Panc1 (cell line): ENCODE data around the gene TFE3. TPM values are rescaled to one million over a fixed set of nuclear protein-coding genes. Genes with fewer than 3 reads are reported as not detected.

ENCODE experiments used
- ATAC-seq: fragments of 200-7000 bp; cut with Tn5 transposase; 2 replicates; pipeline ENCODE4 v1.9.1; 2020; ENCODE audit warnings: mild to moderate bottlenecking, moderate library complexity
- BruUV-seq: library from RNA; stranded (reverse); fragments of 400-500 nt; replicated peaks from 2 replicates; lab custom pipeline; 2021; lab: Mats Ljungman, UMichigan
- CTCF ChIA-PET: fragments of 300-600 bp; sonication (Branson Sonifier 250); formaldehyde crosslinking; loops from one replicate; lab custom pipeline; 2022; ENCODE audit warnings: antibody characterized with exemption; lab: Charles Lee
- POLR2A ChIA-PET: fragments of 300-600 bp; sonication (Branson Sonifier 250); formaldehyde crosslinking; loops from one replicate; lab custom pipeline; 2022; ENCODE audit warnings: antibody characterized with exemption; lab: Charles Lee
- DNase-seq: peaks from one replicate; pipeline ENCODE4 v3.0.0-alpha.2; 2010; ENCODE audit warnings: low read depth, low spot score
- H3K27ac ChIP-seq: 2 replicates; pipeline ENCODE4 v1.5.1; 2011; ENCODE audit warnings: mild to moderate bottlenecking, low read length, inconsistent platforms
- H3K27me3 ChIP-seq: fragments of 200-500 bp; sonication (Bioruptor generic); 2 replicates; pipeline ENCODE4 v1.6.0; 2014; ENCODE audit warnings: low read length, inconsistent platforms; ENCODE audit not compliant: control insufficient read depth, insufficient read depth
- H3K36me3 ChIP-seq: fragments of 200-500 bp; sonication (Bioruptor generic); 2 replicates; pipeline ENCODE4 v1.5.1; 2014; ENCODE audit warnings: inconsistent platforms, mild to moderate bottlenecking, low read length, moderate library complexity; ENCODE audit not compliant: control insufficient read depth, insufficient read depth
- H3K4me1 ChIP-seq: 2 replicates; pipeline ENCODE4 v1.5.1; 2011; ENCODE audit warnings: inconsistent platforms, mild to moderate bottlenecking, low read length, moderate library complexity; ENCODE audit not compliant: control insufficient read depth, insufficient read depth
- H3K4me3 ChIP-seq, 2 experiments: 2 replicates each; pipeline ENCODE4 v1.5.1; 2011 to 2012; ENCODE audit warnings: low read depth in 2 of 2, low read length in 2 of 2, mild to moderate bottlenecking in 2 of 2, inconsistent platforms in 1 of 2, moderate library complexity in 1 of 2
- H3K9me3 ChIP-seq: fragments of 200-500 bp; sonication (Bioruptor generic); 2 replicates; pipeline ENCODE4 v1.5.1; 2014; ENCODE audit warnings: low read depth, mild to moderate bottlenecking, inconsistent platforms, low read length, moderate library complexity; ENCODE audit not compliant: control insufficient read depth, insufficient read depth
- POLR2AphosphoS5 ChIP-seq: IDR thresholded peaks from 2 replicates; pipeline ENCODE4 v1.6.1; 2012; ENCODE audit warnings: mild to moderate bottlenecking, low read depth, low read length, moderate library complexity
- SIN3A ChIP-seq: IDR thresholded peaks from 2 replicates; pipeline ENCODE4 v1.6.1; 2012; ENCODE audit warnings: low read depth, mild to moderate bottlenecking, low read length, moderate library complexity, borderline replicate concordance; ENCODE audit not compliant: insufficient read depth
- TCF7L2 ChIP-seq: IDR thresholded peaks from 2 replicates; pipeline ENCODE4 v1.6.1; 2011; ENCODE audit warnings: mild to moderate bottlenecking, low read depth, low read length, inconsistent platforms
- in situ Hi-C: cut with HindIII; loops from 2 replicates; pipeline ENCODE4 v1.10.0; 2016; ENCODE audit warnings: low sequenced_read_pairs, low pct_unique_long_range_greater_than_20kb
- intact Hi-C: fragments of 100-400 bp; cut with micrococcal nuclease; formaldehyde crosslinking; loops from one replicate; pipeline ENCODE4 v1.10.0; 2022; ENCODE audit not compliant: unreplicated experiment
- total RNA-seq: library from RNA; stranded (reverse); gene quantifications from one replicate; pipeline ENCODE4 v1.2.1, GENCODE V29; 2021; ENCODE audit not compliant: unreplicated experiment
- TF ChIP-seq, protein P1 (sequence below), 2 experiments: IDR thresholded peaks; 2 replicates each; pipeline ENCODE4 v1.6.1; 2011 to 2012; ENCODE audit warnings: low read depth in 2 of 2, control low read depth in 1 of 2, low read length in 1 of 2, mild to moderate bottlenecking in 1 of 2, moderate library complexity in 1 of 2; ENCODE audit not compliant: insufficient read depth in 1 of 2
- TF ChIP-seq, protein P2 (sequence below): fragments of 450-650 bp; IDR thresholded peaks from 2 replicates; pipeline ENCODE4 v1.5.1; 2017; ENCODE audit warnings: mild to moderate bottlenecking

Gene TFE3
- total RNA-seq, 1 experiment from 2014 or later: 45.9 TPM

- in situ Hi-C loops (no loop called here), intact Hi-C loops (loop anchor here (10.0 kb wide), 1 partner anchor 67 kb away; the partner anchor contains the start of gene KCND1)
- ChIA-PET CTCF (interaction anchor here (0.6 to 0.7 kb wide), 2 partner anchors 39 to 273 kb away, joined by 3 to 7 read pairs; no protein-coding TSS in a partner anchor), POLR2A (interaction anchor here (1.8 kb wide), 1 partner anchor 84 kb away, joined by 7 read pairs; no protein-coding TSS in a partner anchor)
- Histone ChIP-seq H3K4me1 (peaks cover 18% of the 10 kb centered on the region), H3K9me3 (no peaks in the 10 kb centered on the region), H3K4me3 (peak overlapping the region; percentile 73 to 93), H3K27me3 (no peaks in the 10 kb centered on the region), H3K36me3 (no peaks in the 10 kb centered on the region; the same call in 1 of the 2 replicates), H3K27ac (peak overlapping the region; percentile 91)
- DNase-seq (no peak), ATAC-seq (no peak)
- TSS peak; percentile 90 for BruUV-seq
- TF ChIP-seq POLR2AphosphoS5 (no peak), SIN3A (no peak), TCF7L2 (no peak)
- TF ChIP-seq, protein P1, sequence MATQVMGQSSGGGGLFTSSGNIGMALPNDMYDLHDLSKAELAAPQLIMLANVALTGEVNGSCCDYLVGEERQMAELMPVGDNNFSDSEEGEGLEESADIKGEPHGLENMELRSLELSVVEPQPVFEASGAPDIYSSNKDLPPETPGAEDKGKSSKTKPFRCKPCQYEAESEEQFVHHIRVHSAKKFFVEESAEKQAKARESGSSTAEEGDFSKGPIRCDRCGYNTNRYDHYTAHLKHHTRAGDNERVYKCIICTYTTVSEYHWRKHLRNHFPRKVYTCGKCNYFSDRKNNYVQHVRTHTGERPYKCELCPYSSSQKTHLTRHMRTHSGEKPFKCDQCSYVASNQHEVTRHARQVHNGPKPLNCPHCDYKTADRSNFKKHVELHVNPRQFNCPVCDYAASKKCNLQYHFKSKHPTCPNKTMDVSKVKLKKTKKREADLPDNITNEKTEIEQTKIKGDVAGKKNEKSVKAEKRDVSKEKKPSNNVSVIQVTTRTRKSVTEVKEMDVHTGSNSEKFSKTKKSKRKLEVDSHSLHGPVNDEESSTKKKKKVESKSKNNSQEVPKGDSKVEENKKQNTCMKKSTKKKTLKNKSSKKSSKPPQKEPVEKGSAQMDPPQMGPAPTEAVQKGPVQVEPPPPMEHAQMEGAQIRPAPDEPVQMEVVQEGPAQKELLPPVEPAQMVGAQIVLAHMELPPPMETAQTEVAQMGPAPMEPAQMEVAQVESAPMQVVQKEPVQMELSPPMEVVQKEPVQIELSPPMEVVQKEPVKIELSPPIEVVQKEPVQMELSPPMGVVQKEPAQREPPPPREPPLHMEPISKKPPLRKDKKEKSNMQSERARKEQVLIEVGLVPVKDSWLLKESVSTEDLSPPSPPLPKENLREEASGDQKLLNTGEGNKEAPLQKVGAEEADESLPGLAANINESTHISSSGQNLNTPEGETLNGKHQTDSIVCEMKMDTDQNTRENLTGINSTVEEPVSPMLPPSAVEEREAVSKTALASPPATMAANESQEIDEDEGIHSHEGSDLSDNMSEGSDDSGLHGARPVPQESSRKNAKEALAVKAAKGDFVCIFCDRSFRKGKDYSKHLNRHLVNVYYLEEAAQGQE (IDR thresholded peaks at IDR 0.05; ENCODE audit: insufficient read depth in 1 of 2, low read depth in 2 of 2, low read length in 1 of 2): no peak
- TF ChIP-seq, protein P2, sequence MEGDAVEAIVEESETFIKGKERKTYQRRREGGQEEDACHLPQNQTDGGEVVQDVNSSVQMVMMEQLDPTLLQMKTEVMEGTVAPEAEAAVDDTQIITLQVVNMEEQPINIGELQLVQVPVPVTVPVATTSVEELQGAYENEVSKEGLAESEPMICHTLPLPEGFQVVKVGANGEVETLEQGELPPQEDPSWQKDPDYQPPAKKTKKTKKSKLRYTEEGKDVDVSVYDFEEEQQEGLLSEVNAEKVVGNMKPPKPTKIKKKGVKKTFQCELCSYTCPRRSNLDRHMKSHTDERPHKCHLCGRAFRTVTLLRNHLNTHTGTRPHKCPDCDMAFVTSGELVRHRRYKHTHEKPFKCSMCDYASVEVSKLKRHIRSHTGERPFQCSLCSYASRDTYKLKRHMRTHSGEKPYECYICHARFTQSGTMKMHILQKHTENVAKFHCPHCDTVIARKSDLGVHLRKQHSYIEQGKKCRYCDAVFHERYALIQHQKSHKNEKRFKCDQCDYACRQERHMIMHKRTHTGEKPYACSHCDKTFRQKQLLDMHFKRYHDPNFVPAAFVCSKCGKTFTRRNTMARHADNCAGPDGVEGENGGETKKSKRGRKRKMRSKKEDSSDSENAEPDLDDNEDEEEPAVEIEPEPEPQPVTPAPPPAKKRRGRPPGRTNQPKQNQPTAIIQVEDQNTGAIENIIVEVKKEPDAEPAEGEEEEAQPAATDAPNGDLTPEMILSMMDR: no peak
Measured at GRCh38 chrX:49041744-49042580, 1.2 kb downstream of the TFE3 start.

DNA sequence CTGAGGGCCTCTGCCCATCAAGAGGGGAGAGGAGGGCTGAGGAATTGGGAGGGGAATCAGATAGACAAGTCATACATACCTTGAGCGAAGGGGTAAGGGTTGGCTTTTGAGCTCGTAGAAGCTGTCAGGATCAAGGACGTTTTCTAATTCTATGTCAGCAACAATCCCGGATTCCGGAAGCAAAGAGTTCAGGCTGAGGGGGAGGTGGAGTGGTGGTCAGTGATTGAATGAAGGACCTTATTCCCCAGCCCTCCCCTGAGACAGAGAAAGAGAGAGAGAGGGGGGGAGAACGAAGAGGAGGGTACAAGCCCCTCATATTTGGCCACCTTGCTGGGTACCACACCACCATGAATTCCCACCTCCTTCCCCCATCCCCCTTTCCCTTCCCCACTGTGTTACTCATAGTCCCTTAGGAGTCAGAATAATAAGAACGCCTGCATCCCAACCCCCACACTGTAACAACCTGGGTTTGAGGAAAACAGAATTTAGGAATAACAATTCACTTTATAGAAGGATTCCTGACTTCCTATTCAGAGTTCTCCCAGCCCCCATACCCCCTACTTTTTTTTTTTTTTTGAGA, 2.7 kb downstream of the TFE3 start:
- ATAC-seq: no peak
- CTCF ChIA-PET: no interaction called here
- BruUV-seq: no TSS peak
- H3K4me1 ChIP-seq: peaks cover 18% of the 10 kb centered on the region
- peak overlapping the region; percentile 38 to 73 for H3K4me3 ChIP-seq
- peak overlapping the region; percentile 57 for H3K27ac ChIP-seq
- TF ChIP-seq, protein P1 (IDR thresholded peaks at IDR 0.05; ENCODE audit: insufficient read depth in 1 of 2, low read depth in 2 of 2, low read length in 1 of 2): no peak
- TF ChIP-seq, protein P2: no peak
- TF ChIP-seq SIN3A (no peak), POLR2AphosphoS5 (no peak), TCF7L2 (no peak)
- POLR2A ChIA-PET: interaction anchor here (0.7 kb wide), 1 partner anchor 411 kb away, joined by 10 read pairs; no protein-coding TSS in a partner anchor
- no peaks in the 10 kb centered on the region for H3K27me3 ChIP-seq
- intact Hi-C loops (loop anchor here (10.0 kb wide), 1 partner anchor 66 kb away; the partner anchor contains the start of gene KCND1), in situ Hi-C loops (no loop called here)
- H3K36me3 ChIP-seq: no peaks in the 10 kb centered on the region; the same call in 1 of the 2 replicates
- no peaks in the 10 kb centered on the region for H3K9me3 ChIP-seq
- no peak for DNase-seq
